GM12892 (cell line): ENCODE measurements around the gene TSPAN9.

Experiments
- POLR2A ChIP-seq: IDR thresholded peaks from 2 replicates; pipeline ENCODE4 v1.6.1; 2011; ENCODE audit warnings: low read depth, low read length, control low read depth
- POLR2AphosphoS5 ChIP-seq: IDR thresholded peaks from 2 replicates; pipeline ENCODE4 v1.6.1; 2011; ENCODE audit warnings: low read depth, low read length, control low read depth
- TAF1 ChIP-seq: IDR thresholded peaks from 2 replicates; pipeline ENCODE4 v1.6.1; 2011; ENCODE audit warnings: low read depth, mild to moderate bottlenecking, control low read depth, low read length, borderline replicate concordance

DNA sequence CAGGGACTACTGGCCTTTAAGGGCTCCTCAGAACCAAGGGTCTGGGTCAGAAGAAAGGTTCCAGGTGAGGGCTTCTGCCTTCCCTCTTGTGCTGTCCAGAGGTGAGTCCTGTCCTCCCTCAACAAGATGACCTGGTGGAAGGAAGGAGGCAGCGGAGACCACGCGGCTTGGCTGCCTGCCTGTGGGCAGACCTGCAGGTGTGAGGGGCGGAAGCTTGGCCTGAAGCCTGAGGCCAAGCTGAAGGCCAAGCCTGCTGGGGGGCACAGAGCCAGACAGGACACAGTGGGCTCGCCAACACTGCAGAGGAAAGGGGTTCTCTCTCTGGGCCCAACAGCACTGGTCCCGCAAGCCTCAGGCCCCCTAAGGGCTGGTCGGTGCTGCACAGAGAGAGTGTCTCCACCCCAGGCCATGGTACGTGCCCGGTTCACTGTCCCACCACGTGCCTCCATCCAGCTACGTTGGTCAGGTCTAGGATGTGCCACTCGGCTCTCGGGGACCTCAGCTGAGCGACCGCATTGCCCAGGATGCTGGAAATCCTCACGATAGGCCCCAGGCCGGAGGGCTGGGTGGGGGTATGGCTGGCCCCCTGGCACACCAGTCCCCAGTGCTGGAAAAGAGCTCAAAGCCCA, 243.8 kb downstream of the TSPAN9 start:
- TF ChIP-seq POLR2AphosphoS5 (no peak), POLR2A (no peak), TAF1 (no peak)
